Measurements from ENCODE around the gene DCST2.

The DCST2 gene

GRCh38 chr1:155034318-155035208 lies 982 bp upstream of the DCST2 start:
- no peaks in the 10 kb centered on the region for H3K27me3 ChIP-seq (ENCODE audit: insufficient read depth, insufficient read length)
- H3K9ac ChIP-seq (ENCODE audit: insufficient read length, low read depth), result no peak overlapping the region
- peaks cover 7% of the 10 kb centered on the region for H3K4me1 ChIP-seq (ENCODE audit: insufficient read depth, insufficient read length)
- H3K4me3 ChIP-seq (ENCODE audit: insufficient read length, low read depth), result no peak overlapping the region
- TF ChIP-seq YY1 (IDR thresholded peaks at IDR 0.05; ENCODE audit: insufficient read depth, insufficient read length) (no peak), ZNF274 (IDR thresholded peaks at IDR 0.05; ENCODE audit: low read depth, low read length) (no peak), SUZ12 (IDR thresholded peaks at IDR 0.05; ENCODE audit: extremely low read depth, insufficient read depth, insufficient read length) (no peak)
- H3K36me3 ChIP-seq (ENCODE audit: insufficient read depth, insufficient read length, low read length), result no peaks in the 10 kb centered on the region
- H3K9me3 ChIP-seq (ENCODE audit: insufficient read depth, low read length), result no peaks in the 10 kb centered on the region
- DNase-seq (ENCODE audit: low read depth, low spot score), result no peak

- Histone ChIP-seq H3K27me3 (ENCODE audit: insufficient read depth, insufficient read length) (no peaks in the 10 kb centered on the region), H3K36me3 (ENCODE audit: insufficient read depth, insufficient read length, low read length) (no peaks in the 10 kb centered on the region), H3K9ac (ENCODE audit: insufficient read length, low read depth) (no peak overlapping the region), H3K9me3 (ENCODE audit: insufficient read depth, low read length) (no peaks in the 10 kb centered on the region), H3K4me1 (ENCODE audit: insufficient read depth, insufficient read length) (peaks cover 7% of the 10 kb centered on the region), H3K4me3 (ENCODE audit: insufficient read length, low read depth) (no peak overlapping the region)
- DNase-seq (ENCODE audit: low read depth, low spot score), result no peak
- TF ChIP-seq YY1 (IDR thresholded peaks at IDR 0.05; ENCODE audit: insufficient read depth, insufficient read length), result no peak
- TF ChIP-seq ZNF274 (IDR thresholded peaks at IDR 0.05; ENCODE audit: low read depth, low read length), result no peak
- TF ChIP-seq SUZ12 (IDR thresholded peaks at IDR 0.05; ENCODE audit: extremely low read depth, insufficient read depth, insufficient read length), result no peak
Observed at GRCh38 chr1:155032886-155033285, 695 bp downstream of the DCST2 start.

GRCh38 chr1:155030899-155031298 lies 2.7 kb downstream of the DCST2 start:
- no peaks in the 10 kb centered on the region for H3K36me3 ChIP-seq (ENCODE audit: insufficient read depth, insufficient read length, low read length)
- TF ChIP-seq YY1 (IDR thresholded peaks at IDR 0.05; ENCODE audit: insufficient read depth, insufficient read length), result no peak
- TF ChIP-seq SUZ12 (IDR thresholded peaks at IDR 0.05; ENCODE audit: extremely low read depth, insufficient read depth, insufficient read length), result no peak
- TF ChIP-seq ZNF274 (IDR thresholded peaks at IDR 0.05; ENCODE audit: low read depth, low read length), result no peak
- peaks cover 8% of the 10 kb centered on the region for H3K4me1 ChIP-seq (ENCODE audit: insufficient read depth, insufficient read length)

GRCh38 chr1:155030243-155030795 lies 3.3 kb downstream of the DCST2 start:
- H3K27me3 ChIP-seq (ENCODE audit: insufficient read depth, insufficient read length), result no peaks in the 10 kb centered on the region
- TF ChIP-seq SUZ12 (IDR thresholded peaks at IDR 0.05; ENCODE audit: extremely low read depth, insufficient read depth, insufficient read length) (no peak), YY1 (IDR thresholded peaks at IDR 0.05; ENCODE audit: insufficient read depth, insufficient read length) (no peak), ZNF274 (IDR thresholded peaks at IDR 0.05; ENCODE audit: low read depth, low read length) (no peak)
- no peaks in the 10 kb centered on the region for H3K36me3 ChIP-seq (ENCODE audit: insufficient read depth, insufficient read length, low read length)
- H3K9me3 ChIP-seq (ENCODE audit: insufficient read depth, low read length), result no peaks in the 10 kb centered on the region
- H3K4me1 ChIP-seq (ENCODE audit: insufficient read depth, insufficient read length), result peaks cover 8% of the 10 kb centered on the region
- H3K9ac ChIP-seq (ENCODE audit: insufficient read length, low read depth), result no peak overlapping the region
- DNase-seq (ENCODE audit: low read depth, low spot score), result no peak
- no peak overlapping the region for H3K4me3 ChIP-seq (ENCODE audit: insufficient read length, low read depth)

More at GRCh38 chr1:155030899-155031298, 2.7 kb downstream of the DCST2 start:
- Histone ChIP-seq H3K9ac (ENCODE audit: insufficient read length, low read depth) (no peak overlapping the region), H3K4me3 (ENCODE audit: insufficient read length, low read depth) (no peak overlapping the region), H3K9me3 (ENCODE audit: insufficient read depth, low read length) (no peaks in the 10 kb centered on the region), H3K27me3 (ENCODE audit: insufficient read depth, insufficient read length) (no peaks in the 10 kb centered on the region)
- DNase-seq (ENCODE audit: low read depth, low spot score), result no peak

- Histone ChIP-seq H3K9ac (ENCODE audit: insufficient read length, low read depth) (no peak overlapping the region), H3K27me3 (ENCODE audit: insufficient read depth, insufficient read length) (no peaks in the 10 kb centered on the region), H3K4me3 (ENCODE audit: insufficient read length, low read depth) (no peak overlapping the region), H3K36me3 (ENCODE audit: insufficient read depth, insufficient read length, low read length) (no peaks in the 10 kb centered on the region), H3K9me3 (ENCODE audit: insufficient read depth, low read length) (peaks cover 2% of the 10 kb centered on the region; the same call in 1 of the 2 replicates), H3K4me1 (ENCODE audit: insufficient read depth, insufficient read length) (peaks cover 8% of the 10 kb centered on the region)
- TF ChIP-seq ZNF274 (IDR thresholded peaks at IDR 0.05; ENCODE audit: low read depth, low read length) (no peak), YY1 (IDR thresholded peaks at IDR 0.05; ENCODE audit: insufficient read depth, insufficient read length) (no peak), SUZ12 (IDR thresholded peaks at IDR 0.05; ENCODE audit: extremely low read depth, insufficient read depth, insufficient read length) (no peak)
- no peak for DNase-seq (ENCODE audit: low read depth, low spot score)
Observed at GRCh38 chr1:155029513-155030242, 3.9 kb downstream of the DCST2 start.

GRCh38 chr1:155026588-155026987 lies 7.0 kb downstream of the DCST2 start:
- Histone ChIP-seq H3K9ac (ENCODE audit: insufficient read length, low read depth) (no peak overlapping the region), H3K27me3 (ENCODE audit: insufficient read depth, insufficient read length) (no peaks in the 10 kb centered on the region), H3K4me1 (ENCODE audit: insufficient read depth, insufficient read length) (peaks cover 9% of the 10 kb centered on the region), H3K9me3 (ENCODE audit: insufficient read depth, low read length) (peaks cover 12% of the 10 kb centered on the region; the same call in 1 of the 2 replicates), H3K4me3 (ENCODE audit: insufficient read length, low read depth) (no peak overlapping the region), H3K36me3 (ENCODE audit: insufficient read depth, insufficient read length, low read length) (no peaks in the 10 kb centered on the region)
- DNase-seq (ENCODE audit: low read depth, low spot score), result no peak
- TF ChIP-seq SUZ12 (IDR thresholded peaks at IDR 0.05; ENCODE audit: extremely low read depth, insufficient read depth, insufficient read length), result no peak
- TF ChIP-seq YY1 (IDR thresholded peaks at IDR 0.05; ENCODE audit: insufficient read depth, insufficient read length), result no peak
- TF ChIP-seq ZNF274 (IDR thresholded peaks at IDR 0.05; ENCODE audit: low read depth, low read length), result no peak
